Right cardiac atrium (tissue), 5 donors: ENCODE data around the gene COL8A2. TPM values are rescaled to one million over a fixed set of nuclear protein-coding genes. Genes with fewer than 3 reads are reported as not detected.

Source experiments
- ATAC-seq, 2 donors: fragments of 200-7000 bp; cut with Tn5 transposase; one replicate each; pipeline versions ENCODE4 v1.8.0 to v1.9.1; 2020; ENCODE audit warnings: moderate library complexity in 2 of 2, mild to moderate bottlenecking in 1 of 2
- DNase-seq, 3 donors: peaks; one replicate each; pipeline ENCODE4 v3.0.0-alpha.2; 2020
- H3K27ac ChIP-seq: one replicate; pipeline ENCODE4 v1.5.1; 2013; ENCODE audit warnings: mild to moderate bottlenecking, low read length, control low read depth, moderate library complexity
- H3K27me3 ChIP-seq: one replicate; pipeline ENCODE4 v1.6.1; 2013; ENCODE audit not compliant: control insufficient read depth, insufficient read depth
- H3K4me1 ChIP-seq: one replicate; pipeline ENCODE4 v1.6.1; 2013; ENCODE audit warnings: low read length; ENCODE audit not compliant: control insufficient read depth, insufficient read depth
- H3K4me3 ChIP-seq: one replicate; pipeline ENCODE4 v1.5.1; 2013; ENCODE audit warnings: low read length, control low read depth
- H3K9me3 ChIP-seq: one replicate; pipeline ENCODE4 v1.6.1; 2013; ENCODE audit warnings: low read length; ENCODE audit not compliant: control insufficient read depth
- WGBS: extraction: QIAGEN DNeasy Blood & Tissue Kit; methylation state at CpG from one replicate; pipeline ENCODE4 v1.1.7; 2013; 5-methylcytosine and 5-hydroxymethylcytosine counted together
- intact Hi-C, 4 donors: fragments of 100-400 bp; cut with DNase I; formaldehyde crosslinking; loops; one replicate each; pipeline versions ENCODE4 v1.11.0 to v1.14.0; 2022 to 2023
- polyA plus RNA-seq: library from polyadenylated mRNA; stranded (reverse); fragments of 200-250 nt; gene quantifications from one replicate; pipeline ENCODE4 v1.2.3, GENCODE V29; 2013
- total RNA-seq, 4 donors: library from RNA; stranded (reverse); fragmentation: NEBNext Ultra II Directional; extraction: Animal tissue kit (Norgen Biotek cat#: 25700); gene quantifications; one replicate each; pipeline ENCODE4 v1.2.1, GENCODE V29; 2021
- donor health status: healthy with polysubstance abuse.
- donor health status: DM: no; HTN: yes; CAD: no.
- donor health status: DM: no; HTN: no; CAD: no.
- donor health status: DM: no; HTN: yes; CAD: no; lungs with severe emphysema.
- donor health status: DM: yes; HTN: yes; CAD: no.

Gene COL8A2
- total and polyA plus RNA-seq, 5 donors = 2.4 to 4.1 (median 3.1) TPM

- DNase-seq = peak in 2 of 3 donors; percentile 60 to 64
- 3% methylated on average over 9 of the region's 9 CpGs for WGBS
- peak overlapping the region; percentile 95 for H3K4me3 ChIP-seq
- no peaks in the 10 kb centered on the region for H3K27me3 ChIP-seq
- H3K27ac ChIP-seq = peak overlapping the region; percentile 98
- intact Hi-C loops = loop anchor here in 2 of 4 donors (10.0 kb wide), 2 partner anchors 127 to 227 kb away; partner anchors contain the start of gene STK40 (in 1 of the 2)
- peak in 1 of 2 donors; percentile 4 for ATAC-seq
- peaks cover 24% of the 10 kb centered on the region for H3K4me1 ChIP-seq
- no peaks in the 10 kb centered on the region for H3K9me3 ChIP-seq
Observed at GRCh38 chr1:36157115-36157903, 32.3 kb upstream of the COL8A2 start.

- Histone ChIP-seq H3K4me1 (peaks cover 21% of the 10 kb centered on the region), H3K4me3 (peak overlapping the region; percentile 95), H3K27me3 (no peaks in the 10 kb centered on the region), H3K27ac (peak overlapping the region; percentile 98), H3K9me3 (no peaks in the 10 kb centered on the region)
- intact Hi-C loops = loop anchor here in 2 of 4 donors (10.0 kb wide), 2 partner anchors 128 to 228 kb away; partner anchors contain the start of gene STK40 (in 1 of the 2)
- ATAC-seq = peak; percentile 45 to 60
- WGBS = under 1% methylated on average over 69 of the region's 69 CpGs
- peak; percentile 78 to 93 (median 92) for DNase-seq
Observed at GRCh38 chr1:36156329-36157114, 31.5 kb upstream of the COL8A2 start.

- H3K4me1 ChIP-seq = peaks cover 21% of the 10 kb centered on the region
- peak within 1 kb of the TSS; percentile 95 for H3K4me3 ChIP-seq
- H3K9me3 ChIP-seq = no peaks in the 10 kb centered on the region
- under 1% methylated on average over 88 of the region's 88 CpGs for WGBS
- intact Hi-C loops = loop anchor here in 2 of 4 donors (10.0 kb wide), 2 partner anchors 129 to 229 kb away; partner anchors contain the start of gene STK40 (in 1 of the 2)
- DNase-seq = peak; percentile 91 to 96 (median 96)
- no peaks in the 10 kb centered on the region for H3K27me3 ChIP-seq
- peak within 1 kb of the TSS; percentile 99 for H3K27ac ChIP-seq
- ATAC-seq = peak; percentile 65 to 79
Observed at GRCh38 chr1:36155408-36156328, 30.6 kb upstream of the COL8A2 start, which contains the start of gene MAP7D1. Gene MAP7D1, plus strand, starts transcription at chr1:36156160. Its CDS starts 258 bp downstream, at chr1:36156418.

GRCh38 chr1:36154765-36155407 lies 29.9 kb upstream of the COL8A2 start:
- Histone ChIP-seq H3K27me3 (no peaks in the 10 kb centered on the region), H3K4me3 (peak overlapping the region; percentile 95), H3K27ac (peak overlapping the region; percentile 99), H3K9me3 (no peaks in the 10 kb centered on the region), H3K4me1 (peaks cover 21% of the 10 kb centered on the region)
- peak; percentile 1 to 3 for ATAC-seq
- intact Hi-C loops = loop anchor here in 3 of 4 donors (5.0 to 10.0 kb wide), 5 partner anchors 32 to 230 kb away; partner anchors contain the start of gene STK40 (in 1 of the 3)
- WGBS = 39% methylated on average over 6 of the region's 6 CpGs
- DNase-seq = peak; percentile 65 to 88 (median 82)

- intact Hi-C loops = loop anchor here in 3 of 4 donors (5.0 to 10.0 kb wide), 5 partner anchors 33 to 230 kb away; partner anchors contain the start of gene STK40 (in 1 of the 3)
- DNase-seq (peak in 1 of 3 donors; percentile 25), ATAC-seq (no peak)
- WGBS = 88% methylated on average over 6 of the region's 6 CpGs
- Histone ChIP-seq H3K4me1 (peaks cover 15% of the 10 kb centered on the region), H3K9me3 (no peaks in the 10 kb centered on the region), H3K27me3 (no peaks in the 10 kb centered on the region), H3K4me3 (no peak overlapping the region), H3K27ac (no peak overlapping the region)
Observed at GRCh38 chr1:36154335-36154734, 29.3 kb upstream of the COL8A2 start.

- no peaks in the 10 kb centered on the region for H3K9me3 ChIP-seq
- H3K27me3 ChIP-seq = no peaks in the 10 kb centered on the region
- ATAC-seq = no peak
- 94% methylated on average over 6 of the region's 6 CpGs for WGBS
- peaks cover 14% of the 10 kb centered on the region for H3K4me1 ChIP-seq
- no peak overlapping the region for H3K27ac ChIP-seq
- intact Hi-C loops = loop anchor here in 3 of 4 donors (5.0 to 10.0 kb wide), 5 partner anchors 34 to 231 kb away; partner anchors contain the start of gene STK40 (in 1 of the 3)
- no peak for DNase-seq
- H3K4me3 ChIP-seq = no peak overlapping the region
Observed at GRCh38 chr1:36153476-36153875, 28.5 kb upstream of the COL8A2 start.

GRCh38 chr1:36151845-36152203 lies 26.8 kb upstream of the COL8A2 start:
- Histone ChIP-seq H3K4me3 (no peak overlapping the region), H3K27me3 (no peaks in the 10 kb centered on the region), H3K4me1 (peaks cover 10% of the 10 kb centered on the region), H3K9me3 (no peaks in the 10 kb centered on the region), H3K27ac (peak overlapping the region; percentile 49)
- DNase-seq (peak; percentile 45 to 70 (median 69)), ATAC-seq (no peak)
- WGBS = 39% methylated on average over 3 of the region's 3 CpGs
- intact Hi-C loops = loop anchor here in 3 of 4 donors (2.0 to 10.0 kb wide), 6 partner anchors 35 to 233 kb away; partner anchors contain the start of gene STK40 (in 1 of the 3)

GRCh38 chr1:36151134-36151844 lies 26.3 kb upstream of the COL8A2 start:
- intact Hi-C loops = loop anchor here in 3 of 4 donors (2.0 to 10.0 kb wide), 6 partner anchors 36 to 234 kb away; partner anchors contain the start of gene STK40 (in 1 of the 3)
- no peak for ATAC-seq
- Histone ChIP-seq H3K27ac (peak overlapping the region; percentile 87), H3K27me3 (no peaks in the 10 kb centered on the region), H3K4me1 (peaks cover 10% of the 10 kb centered on the region), H3K9me3 (no peaks in the 10 kb centered on the region), H3K4me3 (no peak overlapping the region)
- 16% methylated on average over 1 of the region's 1 CpG for WGBS
- peak in 1 of 3 donors; percentile 14 for DNase-seq
